ENCODE measurements around the gene PCNT. TPM values are rescaled to one million over a fixed set of nuclear protein-coding genes. Genes with fewer than 3 reads are reported as not detected.

The PCNT gene
- total and polyA plus RNA-seq, 2 of the 4 experiments (the other 2 are of a cell fraction), result 10.0 to 19.4 TPM

DNA sequence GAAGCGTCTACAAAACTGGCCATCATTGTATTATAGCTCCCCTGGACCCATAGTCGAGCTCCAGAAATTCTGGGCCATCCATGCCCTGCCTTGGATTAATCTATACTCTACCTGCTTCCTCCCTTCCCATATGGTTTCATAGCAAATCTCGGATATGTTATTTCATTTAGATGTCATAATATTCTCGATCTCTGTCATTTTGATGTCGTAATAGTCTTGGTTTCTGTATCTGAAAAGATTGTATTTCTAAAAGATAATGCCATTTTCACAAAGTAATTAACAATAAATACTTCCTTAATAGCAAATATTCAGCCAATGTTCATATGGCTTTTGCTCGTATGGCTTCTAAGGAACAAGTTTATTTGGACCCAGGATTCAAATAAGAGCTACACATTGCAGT lies 169.9 kb downstream of the PCNT start:
- TF ChIP-seq FOS (IDR thresholded peaks at IDR 0.05; ENCODE audit: low read depth, low read length) (no peak), CEBPB (IDR thresholded peaks at IDR 0.05; ENCODE audit: low read depth, low read length) (peak; percentile 68)
- H3K4ac ChIP-seq (ENCODE audit: low read depth, low read length), result no peak overlapping the region
- POLR2A ChIA-PET (ENCODE audit: unreplicated experiment), result no interaction called here
- no peaks in the 10 kb centered on the region for H3K4me1 ChIP-seq (ENCODE audit: control insufficient read depth, insufficient read depth, low read length)
- H3K36me3 ChIP-seq (ENCODE audit: control insufficient read depth, insufficient read depth, low read length), result peaks cover 25% of the 10 kb centered on the region
- H2BK120ac ChIP-seq (ENCODE audit: low read depth, low read length), result no peak overlapping the region
- DNase-seq (no peak), ATAC-seq (ENCODE audit: low read depth) (no peak)
- in situ Hi-C loops (cut with MboI; ENCODE audit: low sequenced_read_pairs), result no loop called here
- H2AK5ac ChIP-seq (ENCODE audit: low read depth, low read length), result no peak overlapping the region
- no peak overlapping the region for H3K4me3 ChIP-seq (ENCODE audit: insufficient read depth, low read depth, low read length)
- no peak overlapping the region for H3K56ac ChIP-seq (ENCODE audit: extremely low read depth, insufficient read depth, low read length)
- no TSS peak for BruUV-seq (replicated peaks)
- H3K79me1 ChIP-seq (ENCODE audit: low read depth in 1 of 2, low read length in 2 of 2), result peaks cover 18 to 38% of the 10 kb centered on the region in 2 experiments
- H3K9me1 ChIP-seq (ENCODE audit: insufficient read depth, low read length), result peaks cover 11% of the 10 kb centered on the region
- no peak overlapping the region for H4K8ac ChIP-seq (ENCODE audit: low read depth in 2 of 2, low read length in 2 of 2)
- H2AFZ ChIP-seq (replicated peaks; ENCODE audit: low read length, poor library complexity), result no peak overlapping the region
- no peak overlapping the region for H3K4me2 ChIP-seq (ENCODE audit: low read depth, low read length)
- H3K18ac ChIP-seq (ENCODE audit: low read depth, low read length), result no peak overlapping the region
- no peak overlapping the region for H2AK9ac ChIP-seq (replicated peaks; ENCODE audit: low read depth, low read length, poor library complexity)
- no peak overlapping the region for H2BK5ac ChIP-seq (ENCODE audit: low read depth, low read length, poor library complexity, severe bottlenecking)
- H4K5ac ChIP-seq (ENCODE audit: low read depth, low read length), result no peak overlapping the region
- WGBS, 2 experiments (ENCODE audit: extremely low coverage in 2 of 2, insufficient read length in 1 of 2), result no CpG with 5 or more reads among the region's 6 CpGs
- no peaks in the 10 kb centered on the region for H4K20me1 ChIP-seq (ENCODE audit: insufficient read depth, low read length)
- H2BK15ac ChIP-seq (ENCODE audit: low read depth, low read length), result no peak overlapping the region
- no peak overlapping the region for H3K23ac ChIP-seq (ENCODE audit: low read depth, low read length)
- dilution Hi-C loops (cut with HindIII; ENCODE audit: low sequenced_read_pairs, unreplicated experiment), result no loop called here
- no peak overlapping the region for H2BK20ac ChIP-seq (ENCODE audit: low read depth, low read length)
- CTCF ChIA-PET, result no interaction called here
- intact Hi-C loops (cut with micrococcal nuclease), result no loop called here
- no peak overlapping the region for H3K27ac ChIP-seq (ENCODE audit: insufficient read depth, low read length)
- no peaks in the 10 kb centered on the region; the same call in 1 of the 2 replicates for H3K9me3 ChIP-seq (ENCODE audit: control insufficient read depth, insufficient read depth, low read length)
- no peaks in the 10 kb centered on the region for H3K27me3 ChIP-seq (ENCODE audit: control insufficient read depth, insufficient read depth, low read length)
- H4K91ac ChIP-seq (ENCODE audit: insufficient read depth, low read depth, low read length), result no peak overlapping the region
- H3K9ac ChIP-seq (ENCODE audit: low read depth, low read length), result no peak overlapping the region
- H3K14ac ChIP-seq (replicated peaks; ENCODE audit: low read depth, low read length), result no peak overlapping the region

Other genes with a start within 250 kb of the PCNT start
- gene COL6A2, start 226.0 kb upstream of the PCNT start, total RNA-seq (2012; rRNA removed), result 208 and 222 TPM in 2 replicates
- 1,065 and 1,165 TPM in 2 replicates for gene COL6A2, start 226.0 kb upstream of the PCNT start, polyA plus RNA-seq (2012; rRNA removed)
- gene FTCD, start 168.6 kb upstream of the PCNT start, total RNA-seq (2012; rRNA removed), result not detected in 2 replicates
- 0.19 and 0.55 TPM in 2 replicates for gene FTCD, start 168.6 kb upstream of the PCNT start, polyA plus RNA-seq (2012; rRNA removed)
- 3.1 and 3.8 TPM in 2 replicates for gene SPATC1L, start 139.7 kb upstream of the PCNT start, total RNA-seq (2012; rRNA removed)
- 17.2 and 23.4 TPM in 2 replicates for gene SPATC1L, start 139.7 kb upstream of the PCNT start, polyA plus RNA-seq (2012; rRNA removed)
- gene LSS, start 95.4 kb upstream of the PCNT start, total RNA-seq (2012; rRNA removed), result 35.3 and 43.4 TPM in 2 replicates
- 58.1 and 62.8 TPM in 2 replicates for gene LSS, start 95.4 kb upstream of the PCNT start, polyA plus RNA-seq (2012; rRNA removed)
- gene MCM3AP, start 38.5 kb upstream of the PCNT start, total RNA-seq (2012; rRNA removed), result 63.1 and 67.5 TPM in 2 replicates
- gene MCM3AP, start 38.5 kb upstream of the PCNT start, polyA plus RNA-seq (2012; rRNA removed), result 40.3 and 46.5 TPM in 2 replicates
- gene YBEY, start 37.8 kb upstream of the PCNT start, total RNA-seq (2012; rRNA removed), result 5.9 and 7.8 TPM in 2 replicates
- 22.1 and 26.2 TPM in 2 replicates for gene YBEY, start 37.8 kb upstream of the PCNT start, polyA plus RNA-seq (2012; rRNA removed)
- 2.5 and 2.7 TPM in 2 replicates for gene C21orf58, start 286 bp upstream of the PCNT start, total RNA-seq (2012; rRNA removed)
- 5.3 and 6.2 TPM in 2 replicates for gene C21orf58, start 286 bp upstream of the PCNT start, polyA plus RNA-seq (2012; rRNA removed)
- 17.9 and 19.4 TPM in 2 replicates for gene DIP2A, start 134.7 kb downstream of the PCNT start, total RNA-seq (2012; rRNA removed)
- 22.7 and 24.3 TPM in 2 replicates for gene DIP2A, start 134.7 kb downstream of the PCNT start, polyA plus RNA-seq (2012; rRNA removed)